ENCODE measurements around the gene EEF1A2. TPM values are rescaled to one million over a fixed set of nuclear protein-coding genes. Genes with fewer than 3 reads are reported as not detected.

EEF1A2 gene
- total RNA-seq, 6 experiments from 2014 or later, result 1.1 to 7.2 (median 1.7) TPM

DNA sequence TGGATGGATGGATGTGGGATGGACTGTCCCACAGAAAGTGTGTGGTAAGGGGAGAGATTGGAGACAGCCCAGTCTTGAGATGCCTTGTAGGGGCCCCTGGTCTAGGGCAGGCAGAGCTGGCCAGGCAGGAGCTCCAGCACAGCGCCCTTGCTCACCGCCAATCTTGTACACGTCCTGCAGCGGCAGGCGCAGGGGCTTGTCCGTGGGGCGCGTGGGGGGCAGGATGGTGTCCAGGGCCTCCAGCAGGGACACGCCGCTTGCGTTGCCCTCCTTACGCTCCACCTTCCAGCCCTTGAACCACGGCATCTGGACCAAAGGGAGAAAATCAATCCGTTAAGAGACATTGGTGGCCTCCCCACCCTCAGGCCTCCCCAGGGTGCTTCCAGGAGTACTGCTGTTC lies 5.9 kb downstream of the EEF1A2 start:
- H3K9me3 Mint-ChIP-seq, result peaks cover 5% of the 10 kb centered on the region; the same call in 1 of the 2 replicates
- H3K36me3 Mint-ChIP-seq (ENCODE audit: low read depth), result no peaks in the 10 kb centered on the region
- no peak for DNase-seq
- no peaks in the 10 kb centered on the region for H3K4me1 Mint-ChIP-seq (ENCODE audit: low read depth)
- H3K27me3 Mint-ChIP-seq (ENCODE audit: insufficient read depth), result peaks cover 6% of the 10 kb centered on the region
- TF ChIP-seq, protein P1, sequence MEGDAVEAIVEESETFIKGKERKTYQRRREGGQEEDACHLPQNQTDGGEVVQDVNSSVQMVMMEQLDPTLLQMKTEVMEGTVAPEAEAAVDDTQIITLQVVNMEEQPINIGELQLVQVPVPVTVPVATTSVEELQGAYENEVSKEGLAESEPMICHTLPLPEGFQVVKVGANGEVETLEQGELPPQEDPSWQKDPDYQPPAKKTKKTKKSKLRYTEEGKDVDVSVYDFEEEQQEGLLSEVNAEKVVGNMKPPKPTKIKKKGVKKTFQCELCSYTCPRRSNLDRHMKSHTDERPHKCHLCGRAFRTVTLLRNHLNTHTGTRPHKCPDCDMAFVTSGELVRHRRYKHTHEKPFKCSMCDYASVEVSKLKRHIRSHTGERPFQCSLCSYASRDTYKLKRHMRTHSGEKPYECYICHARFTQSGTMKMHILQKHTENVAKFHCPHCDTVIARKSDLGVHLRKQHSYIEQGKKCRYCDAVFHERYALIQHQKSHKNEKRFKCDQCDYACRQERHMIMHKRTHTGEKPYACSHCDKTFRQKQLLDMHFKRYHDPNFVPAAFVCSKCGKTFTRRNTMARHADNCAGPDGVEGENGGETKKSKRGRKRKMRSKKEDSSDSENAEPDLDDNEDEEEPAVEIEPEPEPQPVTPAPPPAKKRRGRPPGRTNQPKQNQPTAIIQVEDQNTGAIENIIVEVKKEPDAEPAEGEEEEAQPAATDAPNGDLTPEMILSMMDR (IDR thresholded peaks at IDR 0.05), result no peak
- H3K4me3 Mint-ChIP-seq, result no peak overlapping the region
- no peak overlapping the region for H3K27ac Mint-ChIP-seq

DNA sequence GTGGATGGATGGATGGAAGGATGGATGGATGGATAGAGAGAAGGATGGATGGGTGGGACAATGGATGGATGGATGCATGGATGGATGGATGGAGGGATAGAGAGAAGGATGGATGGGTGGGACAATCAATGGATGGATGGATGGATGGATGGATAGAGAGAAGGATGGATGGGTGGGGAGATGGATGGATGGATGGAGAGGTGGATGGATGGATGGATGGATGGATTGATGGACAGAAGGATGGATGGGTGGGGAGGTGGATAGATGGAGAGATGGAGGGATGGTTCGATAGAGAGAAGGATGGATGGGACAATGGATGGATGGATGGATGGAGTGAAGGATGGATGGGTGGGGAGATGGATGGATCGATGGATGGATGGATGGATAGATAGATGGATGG lies 6.4 kb downstream of the EEF1A2 start:
- TF ChIP-seq, protein P1 (IDR thresholded peaks at IDR 0.05), result no peak
- Mint-ChIP-seq H3K9me3 (peaks cover 5% of the 10 kb centered on the region; the same call in 1 of the 2 replicates), H3K27me3 (ENCODE audit: insufficient read depth) (peaks cover 6% of the 10 kb centered on the region), H3K27ac (no peak overlapping the region), H3K36me3 (ENCODE audit: low read depth) (no peaks in the 10 kb centered on the region), H3K4me1 (ENCODE audit: low read depth) (no peaks in the 10 kb centered on the region), H3K4me3 (no peak overlapping the region)
- no peak for DNase-seq

DNA sequence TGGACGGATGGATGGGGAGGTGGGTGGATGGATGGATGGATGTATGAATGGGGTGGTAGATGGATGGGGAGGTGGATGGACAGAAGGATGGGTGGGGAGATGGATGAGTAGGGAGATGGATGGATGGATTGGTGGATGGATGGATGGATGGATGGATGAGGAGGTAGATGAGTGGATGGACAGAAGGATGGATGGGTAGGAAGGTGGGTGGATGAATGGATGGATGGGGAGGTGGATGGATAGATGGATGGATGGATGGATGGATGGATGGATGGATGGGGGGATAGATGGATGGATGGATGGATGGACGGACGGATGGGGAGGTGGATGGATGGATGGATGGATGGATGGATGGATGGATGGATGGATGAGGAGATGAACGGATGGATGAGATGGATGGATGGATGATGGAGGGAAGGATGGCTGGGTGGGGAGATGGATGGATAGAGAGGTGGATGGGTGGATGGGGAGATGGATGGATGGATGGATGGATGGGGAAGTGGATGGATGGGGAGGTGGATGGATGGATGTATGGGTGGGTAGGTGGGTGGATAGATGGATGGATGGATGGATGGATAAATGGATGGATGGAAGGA lies 7.2 kb downstream of the EEF1A2 start:
- Mint-ChIP-seq H3K27ac (no peak overlapping the region), H3K4me1 (ENCODE audit: low read depth) (no peaks in the 10 kb centered on the region), H3K36me3 (ENCODE audit: low read depth) (no peaks in the 10 kb centered on the region), H3K4me3 (no peak overlapping the region), H3K27me3 (ENCODE audit: insufficient read depth) (peaks cover 6% of the 10 kb centered on the region), H3K9me3 (peaks cover 5% of the 10 kb centered on the region; the same call in 1 of the 2 replicates)
- TF ChIP-seq, protein P1 (IDR thresholded peaks at IDR 0.05), result no peak
- DNase-seq, result no peak

DNA sequence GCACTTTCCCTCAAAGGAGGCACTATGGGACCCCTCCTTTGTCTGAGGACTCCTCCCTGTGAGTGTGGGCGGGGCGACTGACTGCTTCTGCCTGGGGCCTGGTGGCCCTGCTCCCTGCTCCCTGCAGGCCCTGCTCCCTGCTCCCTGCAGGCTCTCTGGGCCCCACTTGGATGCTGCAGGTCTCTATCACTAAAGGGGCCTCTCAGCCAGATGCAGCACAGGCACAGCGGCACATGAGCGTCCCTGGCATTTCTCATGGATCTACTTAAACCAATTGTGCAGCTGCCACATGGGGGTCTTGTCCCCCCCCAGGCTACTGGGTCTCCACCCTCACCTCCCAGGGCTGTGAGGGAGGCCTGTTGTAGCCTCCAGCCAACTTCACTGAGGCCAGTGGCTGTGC lies 7.8 kb downstream of the EEF1A2 start:
- Mint-ChIP-seq H3K36me3 (ENCODE audit: low read depth) (no peaks in the 10 kb centered on the region), H3K9me3 (peaks cover 5% of the 10 kb centered on the region; the same call in 1 of the 2 replicates), H3K4me3 (no peak overlapping the region), H3K27me3 (ENCODE audit: insufficient read depth) (peaks cover 9% of the 10 kb centered on the region), H3K27ac (no peak overlapping the region), H3K4me1 (ENCODE audit: low read depth) (no peaks in the 10 kb centered on the region)
- DNase-seq, result no peak
- TF ChIP-seq, protein P1 (IDR thresholded peaks at IDR 0.05), result no peak

DNA sequence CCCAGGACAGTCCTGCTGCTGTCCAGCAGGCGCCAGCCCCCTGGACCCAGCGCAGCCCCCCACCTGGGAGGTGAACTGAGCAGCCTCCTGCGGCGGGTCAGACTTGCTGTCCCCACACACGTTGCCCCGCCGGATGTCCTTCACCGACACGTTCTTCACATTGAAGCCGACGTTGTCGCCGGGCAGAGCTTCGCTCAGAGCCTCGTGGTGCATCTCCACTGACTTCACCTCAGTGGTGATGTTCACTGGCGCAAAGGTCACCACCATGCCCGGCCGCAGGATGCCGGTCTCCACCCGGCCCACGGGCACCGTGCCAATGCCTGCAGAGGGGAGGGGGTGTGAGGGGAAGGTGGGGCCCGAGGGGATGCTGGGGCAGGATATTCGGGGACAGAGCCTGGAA lies 8.5 kb downstream of the EEF1A2 start:
- H3K4me1 Mint-ChIP-seq (ENCODE audit: low read depth), result no peaks in the 10 kb centered on the region
- no peaks in the 10 kb centered on the region for H3K36me3 Mint-ChIP-seq (ENCODE audit: low read depth)
- no peak for DNase-seq
- H3K4me3 Mint-ChIP-seq, result no peak overlapping the region
- peaks cover 9% of the 10 kb centered on the region for H3K27me3 Mint-ChIP-seq (ENCODE audit: insufficient read depth)
- H3K27ac Mint-ChIP-seq, result no peak overlapping the region
- TF ChIP-seq, protein P1 (IDR thresholded peaks at IDR 0.05), result no peak
- H3K9me3 Mint-ChIP-seq, result peaks cover 5% of the 10 kb centered on the region; the same call in 1 of the 2 replicates

Measured in HFFc6 (cell line).